ENCODE data around the gene AVP.

The AVP gene

GRCh38 chr20:3090565-3090964 lies 6.0 kb upstream of the AVP start:
- no peak for TF ChIP-seq CTCF (IDR thresholded peaks at IDR 0.05; ENCODE audit: low read depth, low read length, missing control alignments)
- no peak for DNase-seq (ENCODE audit: low read depth)
- H3K4me3 ChIP-seq (ENCODE audit: low read depth, low read length), result no peak overlapping the region

GRCh38 chr20:3088031-3088430 lies 3.5 kb upstream of the AVP start:
- TF ChIP-seq CTCF (IDR thresholded peaks at IDR 0.05; ENCODE audit: low read depth, low read length, missing control alignments), result no peak
- DNase-seq (ENCODE audit: low read depth), result no peak

GRCh38 chr20:3085571-3086072 lies 1.1 kb upstream of the AVP start:
- no peak overlapping the region for H3K4me3 ChIP-seq (ENCODE audit: low read depth, low read length)
- TF ChIP-seq CTCF (IDR thresholded peaks at IDR 0.05; ENCODE audit: low read depth, low read length, missing control alignments), result no peak
- DNase-seq (ENCODE audit: low read depth), result no peak

More at GRCh38 chr20:3088031-3088430, 3.5 kb upstream of the AVP start:
- no peak overlapping the region for H3K4me3 ChIP-seq (ENCODE audit: low read depth, low read length)

GRCh38 chr20:3084986-3085360 lies 449 bp upstream of the AVP start:
- DNase-seq (ENCODE audit: low read depth), result no peak
- no peak overlapping the region for H3K4me3 ChIP-seq (ENCODE audit: low read depth, low read length)
- TF ChIP-seq CTCF (IDR thresholded peaks at IDR 0.05; ENCODE audit: low read depth, low read length, missing control alignments), result no peak

- TF ChIP-seq CTCF (IDR thresholded peaks at IDR 0.05; ENCODE audit: low read depth, low read length, missing control alignments), result no peak
- no peak overlapping the region for H3K4me3 ChIP-seq (ENCODE audit: low read depth, low read length)
- no peak for DNase-seq (ENCODE audit: low read depth)
These were observed 1.3 kb downstream of the AVP start for GRCh38 chr20:3082955-3083952.

GRCh38 chr20:3082306-3082951 lies 2.1 kb downstream of the AVP start:
- no peak for TF ChIP-seq CTCF (IDR thresholded peaks at IDR 0.05; ENCODE audit: low read depth, low read length, missing control alignments)
- no peak overlapping the region for H3K4me3 ChIP-seq (ENCODE audit: low read depth, low read length)
- no peak for DNase-seq (ENCODE audit: low read depth)
